Hepatocyte (in vitro differentiated cells): ENCODE data around the gene ITPK1.

Experiments
- CTCF ChIP-seq: fragments of 200-600 bp; sonication (generic); IDR thresholded peaks from 2 replicates; pipeline ENCODE4 v1.5.1; 2016; ENCODE audit warnings: antibody characterized with exemption, mild to moderate bottlenecking; ENCODE audit not compliant: poor library complexity
- EZH2 ChIP-seq: fragments of 200-600 bp; sonication (generic); IDR thresholded peaks from 2 replicates; pipeline ENCODE4 v1.6.1; 2016; ENCODE audit warnings: antibody characterized with exemption, mild to moderate bottlenecking, borderline replicate concordance
- EZH2phosphoT487 ChIP-seq: fragments of 200-600 bp; sonication (generic); IDR thresholded peaks from one replicate; pipeline ENCODE4 v1.6.1; 2018; ENCODE audit warnings: antibody characterized with exemption, mild to moderate bottlenecking, low read depth, moderate library complexity; ENCODE audit not compliant: unreplicated experiment, severe bottlenecking

GRCh38 chr14:93059260-93059659 lies 56.5 kb downstream of the ITPK1 start:
- TF ChIP-seq CTCF (no peak), EZH2phosphoT487 (no peak), EZH2 (no peak)
